Measurements from ENCODE around the gene SLBP. TPM values are rescaled to one million over a fixed set of nuclear protein-coding genes. Genes with fewer than 3 reads are reported as not detected.

Gene SLBP
- total RNA-seq, 2 donors from 2014 or later: 52.1 to 60.7 TPM

DNA sequence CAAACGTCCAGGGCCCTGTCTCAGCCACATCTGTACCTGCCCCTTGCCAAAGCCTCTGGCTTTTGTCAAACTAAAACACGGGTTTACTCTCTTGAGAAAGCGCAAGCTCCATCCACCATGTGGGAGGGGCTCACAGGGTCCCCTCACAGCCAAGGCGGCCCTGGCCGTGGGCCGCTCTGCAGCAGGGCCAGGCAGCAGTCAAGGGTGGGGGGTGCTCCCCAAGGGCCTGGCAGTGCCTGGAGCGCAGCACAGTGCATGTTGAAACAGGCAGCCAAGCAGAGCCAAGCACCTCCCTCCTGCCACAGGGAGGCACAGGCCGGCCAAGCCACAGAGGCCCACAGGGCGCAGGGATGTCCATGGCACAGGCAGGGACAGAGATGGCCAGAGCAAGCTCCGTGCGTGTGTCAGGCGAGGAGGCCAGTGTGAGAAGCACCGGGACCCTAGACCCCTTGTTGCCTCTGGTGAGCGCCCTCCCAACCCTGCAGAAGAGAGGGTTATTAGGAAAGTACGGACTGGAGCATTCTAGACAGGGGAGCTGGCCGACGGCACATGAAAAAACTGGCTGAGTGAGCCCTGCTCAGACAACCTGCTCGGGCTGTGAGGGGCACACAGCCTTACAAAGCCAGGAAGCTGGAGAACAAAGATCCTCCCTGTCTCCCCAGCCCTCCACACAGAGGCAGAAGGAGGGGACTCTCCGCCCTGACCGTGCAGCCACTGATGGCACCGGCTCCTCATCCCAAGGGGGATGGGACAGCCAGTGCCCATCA lies 67.0 kb downstream of the SLBP start:
- no peaks in the 10 kb centered on the region for H3K9me3 ChIP-seq (ENCODE audit: control insufficient read depth, low read length)
- WGBS, 2 experiments (ENCODE audit: insufficient coverage in 1 of 2, insufficient read length in 1 of 2): 55 to 75% methylated on average over 16 to 21 of the region's 21 CpGs
- no peaks in the 10 kb centered on the region for H3K36me3 ChIP-seq (ENCODE audit: control insufficient read depth, insufficient read depth, low read length)
- peak overlapping the region; percentile 39 for H3K27ac Mint-ChIP-seq
- H3K9me3 Mint-ChIP-seq: no peaks in the 10 kb centered on the region
- DNase-seq: peak; percentile 69
- H3K4me3 Mint-ChIP-seq: no peak overlapping the region
- peaks cover 1% of the 10 kb centered on the region for H3K36me3 Mint-ChIP-seq (ENCODE audit: low read depth)
- no peak for TF ChIP-seq CTCF (conservative IDR thresholded peaks at IDR 0.05)
- H3K27me3 Mint-ChIP-seq (ENCODE audit: insufficient read depth): no peaks in the 10 kb centered on the region
- H3K4me1 Mint-ChIP-seq: no peaks in the 10 kb centered on the region
- no peaks in the 10 kb centered on the region for H3K4me1 ChIP-seq (ENCODE audit: control insufficient read depth, insufficient read depth, low read length)
- H3K4me3 ChIP-seq (ENCODE audit: low read length): no peak overlapping the region
- H3K9ac ChIP-seq (ENCODE audit: extremely low read depth, low read length, poor library complexity, severe bottlenecking): no peak overlapping the region
- no peaks in the 10 kb centered on the region for H3K27me3 ChIP-seq (ENCODE audit: control insufficient read depth, insufficient read depth, low read length, poor library complexity, severe bottlenecking)
- no peak overlapping the region for H3K27ac ChIP-seq (ENCODE audit: low read depth, low read length)

DNA sequence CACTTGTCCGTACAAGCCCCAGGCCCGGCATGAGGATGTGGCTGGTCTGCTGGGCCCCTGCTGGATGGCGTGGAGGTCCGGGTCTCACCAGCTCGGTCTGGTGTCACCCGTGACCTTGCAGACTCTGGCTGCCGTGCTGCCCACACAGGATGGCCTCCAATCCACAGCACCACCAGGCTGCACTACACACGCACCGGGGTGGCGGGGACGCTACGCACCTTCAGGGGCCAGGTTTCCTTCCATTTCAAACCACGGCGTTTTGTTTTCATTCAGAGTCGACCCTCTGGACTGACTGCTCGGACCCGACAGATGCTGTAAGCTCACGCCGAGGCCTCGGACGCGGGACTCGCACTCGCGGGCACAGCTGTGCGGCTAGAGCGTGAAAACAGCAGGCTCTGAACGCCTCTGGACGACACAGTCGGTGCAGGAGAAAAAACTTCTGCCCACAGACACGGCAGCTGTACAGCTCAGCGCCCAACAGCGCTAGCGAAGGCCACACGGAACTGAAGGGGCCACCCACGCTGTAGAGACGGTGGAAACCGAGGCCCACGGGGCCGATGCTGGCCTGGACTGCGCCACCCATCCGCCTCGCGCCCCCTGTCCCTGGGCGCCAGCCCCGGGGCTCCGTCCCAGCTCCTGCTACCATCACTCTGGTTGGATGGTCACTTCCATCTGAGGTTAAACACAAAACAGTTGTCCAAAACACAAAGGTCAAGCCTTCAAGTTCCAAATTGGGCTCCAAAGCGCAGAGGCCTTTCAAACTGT lies 68.0 kb downstream of the SLBP start:
- whole genome bisulfite sequencing, 2 experiments (ENCODE audit: insufficient coverage in 1 of 2, insufficient read length in 1 of 2): 94 to 95% methylated on average over 47 to 48 of the region's 48 CpGs

More for the DNA sequence above, 68.0 kb downstream of the SLBP start:
- Histone ChIP-seq H3K36me3 (ENCODE audit: control insufficient read depth, insufficient read depth, low read length) (no peaks in the 10 kb centered on the region), H3K27me3 (ENCODE audit: control insufficient read depth, insufficient read depth, low read length, poor library complexity, severe bottlenecking) (no peaks in the 10 kb centered on the region), H3K4me3 (ENCODE audit: low read length) (no peak overlapping the region), H3K27ac (ENCODE audit: low read depth, low read length) (no peak overlapping the region), H3K9ac (ENCODE audit: extremely low read depth, low read length, poor library complexity, severe bottlenecking) (no peak overlapping the region), H3K9me3 (ENCODE audit: control insufficient read depth, low read length) (no peaks in the 10 kb centered on the region), H3K4me1 (ENCODE audit: control insufficient read depth, insufficient read depth, low read length) (no peaks in the 10 kb centered on the region)
- no peaks in the 10 kb centered on the region for H3K36me3 Mint-ChIP-seq (ENCODE audit: low read depth)
- peak overlapping the region; percentile 39 for H3K27ac Mint-ChIP-seq
- no peaks in the 10 kb centered on the region for H3K27me3 Mint-ChIP-seq (ENCODE audit: insufficient read depth)
- no peak for TF ChIP-seq CTCF (conservative IDR thresholded peaks at IDR 0.05)
- H3K9me3 Mint-ChIP-seq: no peaks in the 10 kb centered on the region
- DNase-seq: no peak
- no peaks in the 10 kb centered on the region for H3K4me1 Mint-ChIP-seq
- H3K4me3 Mint-ChIP-seq: no peak overlapping the region

Other genes with a start within 250 kb of the SLBP start
- gene FAM53A, start 28.0 kb downstream of the SLBP start, total RNA-seq: 1 to 10 TPM; 3.7 to 4.9 TPM
- gene TMEM129, start 9.0 kb upstream of the SLBP start, total RNA-seq: 10 to 100 TPM; 33.6 to 41.7 TPM
- 100 to 1,000 TPM; 113 to 182 TPM for gene TACC3, start 9.2 kb upstream of the SLBP start, total RNA-seq
- 100 to 1,000 TPM; 107 to 125 TPM for gene FGFR3, start 81.0 kb upstream of the SLBP start, total RNA-seq
- 10 to 100 TPM; 45.7 to 52.4 TPM for gene LETM1, start 143.8 kb upstream of the SLBP start, total RNA-seq
- 100 to 1,000 TPM; 153 to 208 TPM for gene NSD2, start 159.1 kb upstream of the SLBP start, total RNA-seq